HG02798 (cell line): ENCODE data around the gene FAM135A.

Experiments
- ATAC-seq: cut with Tn5 transposase; IDR thresholded peaks from one replicate; pipeline ENCODE4 v1.9.1; 2021; ENCODE audit warnings: mild to moderate bottlenecking; ENCODE audit not compliant: unreplicated experiment, poor library complexity

The FAM135A gene

DNA sequence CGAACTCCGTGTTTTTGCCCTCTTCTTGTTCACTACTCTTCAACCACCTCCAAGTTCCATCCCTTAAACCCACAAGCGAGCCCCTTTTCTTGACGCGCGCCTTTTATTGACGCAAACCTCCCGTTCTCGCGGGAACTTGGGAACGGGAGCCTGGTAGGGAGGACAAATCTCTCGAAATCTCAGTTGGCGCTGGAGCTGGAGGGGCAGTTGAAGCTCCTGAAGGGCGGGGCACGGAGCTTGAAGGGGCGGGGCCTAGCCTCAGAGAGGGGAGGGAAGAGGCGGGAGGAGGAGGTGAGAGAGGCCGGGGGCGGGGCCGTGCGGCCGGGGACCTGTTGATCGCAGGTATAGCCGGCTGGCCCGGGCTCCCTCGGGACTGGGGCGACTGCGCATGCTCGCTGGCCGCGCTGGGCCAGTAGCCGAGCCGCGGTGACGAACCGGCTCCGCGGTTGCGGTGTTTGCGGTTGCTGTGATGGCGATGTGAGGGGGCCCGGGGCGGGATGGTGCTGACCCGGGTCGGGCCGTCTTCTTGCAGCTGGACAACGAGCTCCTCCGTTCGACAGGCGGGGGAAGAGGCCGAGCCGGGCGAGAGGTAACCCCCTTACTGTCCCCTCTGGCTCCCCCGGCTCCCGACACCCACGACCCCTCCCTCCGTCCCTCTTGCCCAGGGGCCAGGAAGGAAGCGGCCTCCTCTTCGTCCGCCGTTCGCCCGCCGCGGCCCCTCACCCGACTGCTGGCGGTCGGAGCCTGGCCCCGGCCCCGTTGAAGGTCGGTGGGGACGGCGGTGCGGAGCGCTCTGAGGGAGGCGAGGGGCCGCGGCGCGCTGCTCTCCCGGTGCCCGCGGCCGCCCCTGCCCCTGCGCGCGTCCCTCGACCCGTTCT, at the start of gene FAM135A:
FAM135A (plus strand) TSS at position 395 of the 878 bp plus-strand sequence. CDS start 14,835 bp downstream, outside the sequence.
- peak; percentile 93 for ATAC-seq

DNA sequence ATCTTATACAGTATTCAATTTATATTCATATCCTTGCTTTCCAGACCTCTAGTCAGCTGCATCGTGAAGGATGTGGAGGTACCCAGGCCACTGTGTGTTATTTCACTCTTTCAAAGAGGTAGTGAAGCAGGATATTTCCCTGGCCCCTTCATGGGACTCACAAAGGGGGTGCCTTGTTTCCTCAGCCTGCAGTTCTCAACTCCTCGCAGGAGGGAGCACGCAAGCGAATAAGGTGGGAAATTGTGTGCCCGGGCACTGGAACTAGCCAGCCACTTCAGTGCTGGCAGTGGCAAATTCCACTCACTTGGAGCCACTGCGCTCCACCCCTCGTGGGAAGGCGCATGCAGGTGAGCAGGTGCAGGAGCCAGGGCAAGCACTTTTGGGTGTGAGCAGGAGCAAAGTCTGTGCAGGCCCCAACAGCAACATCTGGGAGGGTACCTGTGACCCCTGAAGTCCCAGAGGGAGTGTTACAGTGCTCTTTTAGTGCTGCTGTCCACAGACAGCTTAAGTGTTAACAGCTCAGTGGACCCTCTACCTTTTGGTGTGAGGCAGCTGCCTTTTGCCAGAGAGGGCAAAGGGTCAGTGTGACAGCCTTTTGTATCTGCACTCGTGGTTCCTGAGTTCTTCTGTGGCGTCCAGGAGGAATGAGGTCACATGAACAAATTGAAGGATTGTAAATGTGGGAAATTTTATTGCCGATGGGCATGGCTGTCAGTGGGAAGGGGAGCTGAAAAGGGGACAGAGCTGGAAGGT, 49.4 kb upstream of the FAM135A start:
- ATAC-seq, result no peak

DNA sequence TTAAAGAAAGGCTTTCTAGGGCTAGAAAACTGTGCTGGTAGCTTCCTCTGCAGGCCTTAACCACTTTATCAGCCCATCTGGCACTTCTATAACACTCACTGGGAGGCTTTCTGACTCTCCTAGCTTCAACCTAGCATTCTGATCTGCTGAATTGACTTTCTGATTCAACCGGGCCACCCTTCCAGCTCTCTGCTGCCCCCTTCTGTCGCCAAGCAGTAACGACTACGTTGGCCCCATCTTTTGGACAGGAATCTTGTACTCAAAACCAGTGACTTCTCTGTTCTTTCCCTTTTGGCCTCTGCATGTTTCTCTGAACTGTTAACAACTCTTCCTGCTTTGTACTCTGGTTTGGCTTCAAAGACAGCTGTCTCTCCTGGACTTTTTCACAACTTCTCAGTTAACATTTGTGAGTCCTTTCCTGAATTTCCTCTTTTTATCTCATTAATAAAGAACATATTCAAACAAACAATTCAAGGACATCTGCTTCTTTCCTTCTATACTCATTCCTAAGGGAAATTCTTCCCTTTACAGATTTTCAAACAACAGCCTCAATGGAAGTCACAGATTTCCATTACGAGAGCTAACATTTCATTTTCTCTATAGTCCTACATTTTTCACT, 43.9 kb upstream of the FAM135A start:
- ATAC-seq, result peak; percentile 84

DNA sequence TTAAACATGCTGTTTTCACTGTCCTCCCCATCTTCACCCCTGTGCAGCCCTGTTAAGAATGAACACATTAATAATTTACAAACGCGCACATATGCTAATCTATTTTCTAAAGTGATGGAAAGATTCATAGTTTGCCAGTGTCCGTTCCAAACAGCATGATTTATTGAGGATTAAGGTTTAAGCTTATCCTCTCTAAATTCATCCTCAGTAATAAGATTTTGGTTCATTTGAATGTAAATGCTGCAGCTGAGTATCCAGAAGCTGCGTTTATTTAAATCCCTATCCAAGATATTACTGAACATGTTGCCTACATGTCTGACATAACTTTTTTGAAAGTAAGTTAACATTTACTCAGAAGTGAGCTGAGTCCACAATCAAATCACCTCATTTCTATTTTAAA, 42.8 kb upstream of the FAM135A start:
- ATAC-seq, result no peak

DNA sequence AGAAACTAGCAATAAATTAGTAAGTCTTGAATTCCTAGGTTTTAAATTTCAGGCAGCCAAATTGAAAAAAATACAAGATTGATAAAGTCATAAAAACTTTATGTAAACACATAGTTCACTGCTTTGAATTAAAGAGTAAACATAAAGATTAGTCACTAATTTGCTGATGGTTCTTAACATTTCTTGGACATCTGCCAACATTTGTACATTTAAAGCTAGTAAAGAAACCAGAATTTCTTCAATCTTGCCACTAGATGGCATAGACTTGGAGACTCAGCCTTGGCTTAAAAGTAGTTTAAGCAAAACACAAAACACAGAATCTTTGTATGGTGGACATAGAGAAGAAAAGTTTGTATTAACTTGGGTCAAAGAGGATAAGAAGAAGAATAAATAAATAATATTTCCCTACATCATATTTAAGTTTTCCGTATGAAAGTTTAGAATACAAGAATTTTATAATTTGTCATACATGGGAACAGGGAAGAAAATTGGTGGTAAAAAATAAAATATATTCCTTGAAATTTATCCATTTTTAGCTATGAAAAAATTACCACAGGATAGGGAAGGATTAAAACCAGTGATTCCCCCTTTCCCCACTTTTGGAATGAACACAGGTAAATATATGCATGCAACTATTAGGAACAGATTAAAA, 41.7 kb upstream of the FAM135A start:
- ATAC-seq, result peak; percentile 58

DNA sequence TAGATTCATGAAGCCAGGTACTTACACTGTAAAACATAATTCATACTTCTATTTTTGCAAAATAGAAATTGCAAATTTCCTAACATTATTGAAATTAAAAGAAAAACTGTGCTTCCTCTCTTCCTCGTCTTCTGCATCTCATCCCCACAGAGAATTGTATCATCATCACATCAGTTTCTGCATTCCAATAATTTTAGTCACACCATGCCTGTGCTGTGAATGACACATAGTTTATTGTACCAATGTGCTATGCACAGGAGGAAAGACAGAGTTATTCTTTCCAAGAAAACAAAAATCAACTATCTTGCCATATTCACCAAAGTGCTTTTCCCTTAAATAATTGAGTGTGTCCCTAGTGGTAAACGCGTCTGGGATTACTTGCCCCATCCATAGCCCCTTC, 38.1 kb upstream of the FAM135A start:
- no peak for ATAC-seq

DNA sequence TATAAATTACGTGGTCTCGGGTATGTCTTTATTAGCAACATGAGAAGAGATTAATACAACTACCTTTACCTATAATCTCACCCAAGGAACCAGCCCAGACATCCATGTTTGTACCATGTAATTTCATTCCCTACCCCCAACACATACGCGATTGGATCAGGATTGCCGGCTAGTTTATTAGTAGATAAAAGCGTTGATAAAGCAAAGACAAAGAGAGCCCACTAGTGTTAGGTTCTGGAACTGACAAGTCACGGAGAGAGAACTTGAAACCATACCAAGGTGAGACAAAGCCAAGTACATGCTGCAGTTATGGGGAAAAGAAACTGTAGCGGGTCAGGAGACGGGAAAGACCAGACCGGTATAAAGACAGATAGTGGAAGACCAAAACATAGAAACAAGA, 37.4 kb upstream of the FAM135A start:
- no peak for ATAC-seq

DNA sequence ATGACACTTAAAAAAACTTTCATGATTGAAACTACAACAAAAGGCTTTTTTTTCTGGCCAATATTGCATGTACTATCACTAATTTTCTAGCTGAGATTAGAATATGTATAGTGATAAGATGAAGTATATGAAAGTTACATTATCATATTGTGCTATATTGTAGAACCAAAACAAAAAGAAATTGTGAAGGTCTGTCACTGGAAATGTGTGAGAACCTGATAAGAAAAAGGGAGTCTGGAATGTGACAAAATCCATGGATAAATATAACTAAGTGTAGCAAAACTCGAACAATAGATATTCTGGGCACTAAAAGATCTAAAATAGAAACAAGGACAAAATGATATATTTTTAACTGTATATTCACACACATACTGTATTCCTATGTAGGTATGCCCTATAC, 36.7 kb upstream of the FAM135A start:
- no peak for ATAC-seq

DNA sequence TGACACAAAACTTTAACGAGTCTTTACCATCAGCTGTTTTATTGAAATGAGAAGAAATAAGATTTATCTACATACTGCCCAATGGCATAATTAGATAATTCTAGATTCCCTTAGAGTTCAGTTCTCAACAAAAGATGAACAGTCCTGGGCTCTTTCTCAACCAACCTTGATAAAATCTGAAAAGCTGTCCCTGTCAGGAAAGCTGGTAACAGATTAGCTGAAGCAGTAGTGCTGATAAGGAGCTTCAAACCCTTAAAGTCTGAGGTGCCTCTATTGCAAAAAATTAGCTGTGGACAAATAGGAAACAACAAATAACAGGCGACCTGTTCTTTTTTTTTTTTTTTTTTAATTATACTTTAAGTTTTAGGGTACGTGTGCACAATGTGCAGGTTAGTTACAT, 35.9 kb upstream of the FAM135A start:
- no peak for ATAC-seq

DNA sequence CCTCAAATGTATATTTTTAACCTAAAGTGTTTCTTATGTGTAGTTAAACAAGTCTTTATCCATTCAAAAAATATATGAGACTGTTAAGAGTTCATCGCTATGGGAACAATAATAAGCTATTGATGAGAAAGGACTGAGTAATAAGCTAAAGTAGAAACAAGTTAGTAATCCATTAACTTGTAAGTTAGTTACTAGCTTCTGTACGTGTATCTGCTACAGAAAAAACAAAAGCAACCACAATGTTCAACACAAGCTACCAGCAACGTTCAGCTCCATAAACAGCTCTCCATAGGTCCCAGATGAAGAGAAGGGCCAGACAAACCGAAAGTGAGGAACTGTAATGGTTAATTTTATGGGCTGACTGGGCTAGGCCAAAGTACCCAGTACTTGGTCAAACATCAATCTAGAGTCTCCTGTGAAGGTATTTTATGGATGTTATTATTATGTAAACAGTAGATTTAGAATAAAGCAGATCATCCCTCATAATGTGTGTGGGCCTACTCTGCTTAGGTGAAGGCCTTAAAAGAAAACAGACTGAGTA, 33.8 kb upstream of the FAM135A start:
- ATAC-seq, result no peak

DNA sequence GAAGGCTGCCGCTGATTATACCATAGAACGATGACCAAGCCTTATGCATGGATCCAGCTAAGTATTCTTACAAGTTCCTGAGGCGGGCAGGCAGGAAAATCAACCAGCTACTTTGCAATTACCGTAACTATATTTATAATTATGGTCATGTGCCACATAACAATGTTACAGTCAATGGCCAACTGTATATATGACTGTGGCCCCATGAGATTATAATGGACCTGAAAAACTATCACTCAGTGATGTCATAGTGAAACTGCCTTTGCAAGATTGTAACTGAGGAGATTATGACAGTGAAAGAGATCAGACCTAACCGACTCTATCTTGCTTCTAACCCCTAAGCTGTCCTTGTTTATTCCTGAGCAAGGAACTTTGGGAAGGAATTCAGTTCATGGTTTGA, 33.1 kb upstream of the FAM135A start:
- peak; percentile 94 for ATAC-seq

DNA sequence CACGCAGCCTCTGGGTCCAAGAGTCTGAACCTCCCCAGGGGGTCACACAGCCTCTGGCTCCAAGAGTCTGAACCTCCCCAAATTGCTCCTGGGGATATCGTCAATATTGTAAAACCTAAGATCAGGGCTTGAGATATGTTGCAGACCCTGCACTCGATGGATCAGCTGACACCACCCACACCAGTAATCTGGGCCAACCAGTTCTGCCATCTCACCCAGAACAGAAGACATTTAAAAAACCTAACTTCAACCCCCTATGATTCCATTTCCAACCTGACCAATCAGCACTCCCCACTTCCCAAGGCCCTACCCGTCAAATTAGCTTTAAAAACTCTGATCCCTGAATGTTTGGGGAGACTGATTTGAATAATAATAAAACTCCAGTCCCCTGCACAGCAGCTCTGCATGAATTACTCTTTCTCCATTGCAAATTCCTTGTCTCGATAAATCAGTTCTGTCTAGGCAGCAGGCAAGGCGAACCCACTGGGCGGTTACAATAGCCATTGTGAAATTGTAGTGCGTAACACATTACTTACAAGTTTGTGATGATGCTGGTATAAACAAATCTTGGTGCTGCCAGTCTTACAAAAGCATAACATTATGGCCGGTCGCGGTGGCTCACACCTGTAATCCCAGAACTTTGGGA, 32.4 kb upstream of the FAM135A start:
- no peak for ATAC-seq

DNA sequence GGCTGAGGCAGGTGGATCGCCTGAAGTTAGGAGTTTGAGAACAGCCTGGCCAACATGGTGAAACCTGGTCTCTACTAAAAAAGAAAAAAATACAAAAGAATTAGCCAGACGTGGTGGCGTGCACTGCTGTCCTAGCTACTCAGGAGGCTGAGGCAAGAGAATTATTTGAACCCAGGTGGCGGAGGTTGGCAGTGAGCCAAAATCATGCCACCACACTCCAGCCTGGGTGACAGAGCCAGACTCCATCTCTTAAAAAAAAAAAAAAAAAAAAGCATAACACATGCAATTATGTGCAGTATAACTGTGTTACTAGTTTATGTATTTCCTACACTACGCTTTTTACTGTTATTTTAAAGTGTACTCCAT, 31.9 kb upstream of the FAM135A start:
- no peak for ATAC-seq

DNA sequence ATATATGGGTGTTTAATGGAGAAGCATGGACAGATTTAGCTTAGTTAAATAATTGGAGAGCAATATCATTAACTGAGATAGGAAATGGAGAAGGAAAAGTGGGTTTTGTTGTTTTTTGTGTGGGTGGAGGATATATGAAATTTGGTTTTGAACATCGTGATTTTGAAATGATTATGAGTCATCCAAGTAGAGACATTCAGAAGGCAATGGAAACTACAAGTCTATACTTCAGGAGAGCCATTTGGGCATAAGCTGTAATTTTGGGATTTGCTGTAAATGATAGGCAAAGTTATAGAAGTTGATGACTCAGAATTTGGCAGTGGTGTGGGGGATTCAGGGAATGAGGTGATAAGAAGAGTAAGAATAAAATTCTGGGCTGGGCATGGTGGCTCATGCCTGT, 27.4 kb upstream of the FAM135A start:
- no peak for ATAC-seq

DNA sequence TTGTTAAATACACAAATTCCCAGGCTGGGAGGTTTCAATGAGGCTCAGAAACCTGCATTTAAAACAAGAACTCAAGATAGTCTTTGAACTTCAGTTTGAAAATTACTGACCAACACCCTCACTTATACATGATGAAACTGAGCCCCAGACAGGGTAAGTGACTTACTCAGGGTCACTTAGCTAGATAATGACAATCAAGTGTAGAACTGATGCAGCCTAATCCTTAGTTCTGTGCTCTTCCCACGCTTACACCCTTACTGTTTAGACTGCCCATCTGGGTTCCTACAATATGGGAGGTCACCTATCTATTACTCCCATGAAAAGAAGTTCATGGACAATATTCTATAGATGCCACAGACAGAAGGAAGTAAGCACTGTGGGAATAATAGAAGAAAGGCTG, 24.5 kb upstream of the FAM135A start:
- no peak for ATAC-seq

DNA sequence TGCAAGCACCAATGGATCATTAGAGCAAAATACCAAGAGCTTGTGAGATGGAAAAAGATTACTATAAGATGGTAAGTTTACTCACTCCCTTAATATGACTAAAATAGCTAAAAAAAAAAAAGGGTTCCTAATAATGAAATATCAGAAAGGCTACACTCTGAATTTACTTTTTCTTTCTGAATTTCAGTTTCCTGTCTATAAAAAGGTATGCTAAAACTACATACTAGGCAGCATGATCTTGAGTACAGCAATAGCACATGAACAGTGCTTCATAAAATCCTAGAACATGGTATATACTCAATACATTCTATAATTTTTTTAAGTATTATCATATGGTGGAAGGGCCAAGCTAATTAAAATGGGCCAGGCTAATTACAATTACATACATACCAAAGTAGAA, 24.0 kb upstream of the FAM135A start:
- no peak for ATAC-seq

DNA sequence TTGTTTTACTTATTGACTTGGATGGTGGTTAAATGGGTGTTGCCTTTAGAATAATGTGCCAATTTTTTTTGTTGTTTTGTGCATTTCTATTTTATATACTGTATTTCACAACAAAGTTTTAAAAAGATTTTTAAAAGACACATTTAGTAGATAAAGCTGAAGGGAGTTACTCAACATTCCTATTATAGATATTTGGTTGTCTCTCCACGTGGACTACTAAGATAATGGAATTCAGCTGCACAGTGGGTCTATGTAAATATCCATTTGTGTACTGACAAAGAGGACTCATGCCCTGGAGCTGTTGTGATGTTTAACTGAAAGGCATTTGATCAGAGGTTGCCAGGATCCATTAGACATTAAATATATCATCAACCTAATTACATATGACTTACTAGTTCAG, 23.2 kb upstream of the FAM135A start:
- no peak for ATAC-seq

DNA sequence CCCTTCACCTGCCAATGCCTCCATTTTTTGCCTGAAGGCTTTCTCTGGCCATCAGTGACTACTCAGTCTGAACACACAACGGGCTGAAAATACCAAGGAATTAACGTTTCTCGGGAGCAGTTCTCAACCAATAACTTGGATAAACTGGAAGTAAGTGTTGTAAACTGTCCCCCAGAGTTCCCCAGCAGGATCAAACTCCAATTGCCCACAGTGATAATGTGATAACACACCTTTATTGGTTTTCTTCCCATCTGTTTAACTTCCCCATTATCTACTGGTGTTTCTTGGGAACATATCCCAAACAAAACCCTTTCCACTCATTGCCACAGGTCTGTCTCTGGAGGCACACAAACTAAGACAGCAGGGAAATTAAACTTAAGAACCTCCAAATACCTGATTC, 21.8 kb upstream of the FAM135A start:
- no peak for ATAC-seq

DNA sequence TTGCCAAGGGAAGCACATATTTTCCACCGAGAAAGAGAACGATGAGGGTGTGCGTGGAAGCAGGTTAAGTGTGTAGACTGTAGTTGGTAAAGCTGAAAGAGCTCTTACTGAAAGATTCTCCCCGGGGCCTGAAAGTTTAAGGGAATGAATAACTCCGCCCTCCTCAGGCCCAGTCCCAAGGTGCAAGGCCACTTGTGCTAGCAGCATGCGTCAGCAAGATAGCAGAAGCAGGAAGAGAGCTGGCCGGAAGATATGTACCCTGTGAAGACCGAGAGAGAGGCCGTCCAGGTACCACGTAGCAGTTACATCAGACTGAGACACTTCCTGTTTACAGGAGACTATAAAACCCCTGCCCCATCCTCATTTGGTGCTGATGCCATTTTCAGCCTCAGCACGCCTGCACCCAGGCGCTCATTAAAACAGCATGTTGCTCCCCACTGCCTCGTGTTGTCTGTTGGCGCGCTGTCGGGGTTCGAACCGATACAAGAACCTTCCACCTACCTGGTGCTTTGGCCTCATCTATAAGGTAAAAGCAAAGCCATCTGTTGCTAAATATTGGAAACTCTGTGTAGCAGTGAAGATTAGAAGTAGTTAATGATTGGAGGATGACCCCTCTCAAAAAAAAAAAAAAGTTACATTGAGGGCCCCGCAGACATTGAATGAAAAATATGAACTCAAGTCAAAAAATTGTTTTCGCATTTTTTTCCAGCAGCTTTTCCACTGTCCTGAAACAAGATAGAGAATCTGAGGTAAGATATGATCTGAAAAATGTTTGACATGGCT, 18.6 kb upstream of the FAM135A start:
- no peak for ATAC-seq
